ENCODE results near the gene EVX2. TPM values are rescaled to one million over a fixed set of nuclear protein-coding genes. Genes with fewer than 3 reads are reported as not detected.

The EVX2 gene
- total and polyA plus RNA-seq, 2 of the 4 experiments (the other 2 are of a cell fraction) = not detected

DNA sequence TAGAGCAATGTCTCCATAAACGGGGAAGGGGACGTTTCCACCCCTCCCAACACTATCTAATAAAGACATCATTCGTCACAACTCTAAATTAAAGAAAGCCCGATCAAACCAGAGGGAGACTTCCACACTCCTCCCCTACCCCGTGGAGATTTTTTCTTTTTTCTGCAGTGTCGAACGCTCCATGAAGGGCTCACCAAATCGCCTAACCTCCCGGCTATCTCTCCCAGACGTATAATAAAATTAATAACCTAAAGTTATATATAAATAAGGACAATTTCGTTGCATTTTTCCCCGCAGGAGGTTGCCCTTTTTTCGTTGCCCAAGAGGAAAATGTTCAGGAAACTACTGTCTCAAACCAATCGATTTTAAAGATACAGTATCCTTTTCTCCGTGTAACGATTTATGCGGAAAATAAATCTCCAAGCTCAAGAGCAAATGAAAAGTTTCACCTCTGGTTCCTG is 2.4 kb downstream of the EVX2 start:
- H3K9me1 ChIP-seq (ENCODE audit: insufficient read depth, low read length) = no peaks in the 10 kb centered on the region
- in situ Hi-C loops (cut with MboI; ENCODE audit: low sequenced_read_pairs) = loop anchor here (25.0 kb wide), 2 partner anchors 1044 to 1344 kb away; no protein-coding TSS in a partner anchor
- H3K27me3 ChIP-seq (ENCODE audit: control insufficient read depth, insufficient read depth, low read length) = peaks cover 86% of the 10 kb centered on the region
- DNase-seq = no peak
- H2BK5ac ChIP-seq (ENCODE audit: low read depth, low read length, poor library complexity, severe bottlenecking) = no peak overlapping the region
- no peak overlapping the region for H2BK20ac ChIP-seq (ENCODE audit: low read depth, low read length)
- WGBS, 2 experiments (ENCODE audit: extremely low coverage in 2 of 2, insufficient read length in 1 of 2) = no CpG with 5 or more reads among the region's 17 CpGs
- no peak overlapping the region for H2BK120ac ChIP-seq (ENCODE audit: low read depth, low read length)
- no peak overlapping the region for H3K56ac ChIP-seq (ENCODE audit: extremely low read depth, insufficient read depth, low read length)
- H3K79me1 ChIP-seq (ENCODE audit: low read depth in 1 of 2, low read length in 2 of 2) = no peaks in the 10 kb centered on the region
- H4K91ac ChIP-seq (ENCODE audit: insufficient read depth, low read depth, low read length) = no peak overlapping the region
- TF ChIP-seq CEBPB (IDR thresholded peaks at IDR 0.05; ENCODE audit: low read depth, low read length) (no peak), SMC3 (IDR thresholded peaks at IDR 0.05; ENCODE audit: low read depth, low read length) (no peak), MAZ (IDR thresholded peaks at IDR 0.05; ENCODE audit: borderline replicate concordance, low read depth, low read length) (no peak), NFE2L2 (IDR thresholded peaks at IDR 0.05; ENCODE audit: low read depth, low read length) (no peak), RCOR1 (IDR thresholded peaks at IDR 0.05; ENCODE audit: insufficient replicate concordance, low read length) (no peak), MXI1 (IDR thresholded peaks at IDR 0.05; ENCODE audit: borderline replicate concordance, low read depth, low read length) (no peak), FOS (IDR thresholded peaks at IDR 0.05; ENCODE audit: low read depth, low read length) (no peak), CTCF (conservative IDR thresholded peaks at IDR 0.05; ENCODE audit: low read depth, low read length) (no peak), RAD21 (IDR thresholded peaks at IDR 0.05; ENCODE audit: low read length) (no peak), MAFK (IDR thresholded peaks at IDR 0.05; ENCODE audit: low read depth, low read length) (no peak)
- TF ChIP-seq, protein P1, sequence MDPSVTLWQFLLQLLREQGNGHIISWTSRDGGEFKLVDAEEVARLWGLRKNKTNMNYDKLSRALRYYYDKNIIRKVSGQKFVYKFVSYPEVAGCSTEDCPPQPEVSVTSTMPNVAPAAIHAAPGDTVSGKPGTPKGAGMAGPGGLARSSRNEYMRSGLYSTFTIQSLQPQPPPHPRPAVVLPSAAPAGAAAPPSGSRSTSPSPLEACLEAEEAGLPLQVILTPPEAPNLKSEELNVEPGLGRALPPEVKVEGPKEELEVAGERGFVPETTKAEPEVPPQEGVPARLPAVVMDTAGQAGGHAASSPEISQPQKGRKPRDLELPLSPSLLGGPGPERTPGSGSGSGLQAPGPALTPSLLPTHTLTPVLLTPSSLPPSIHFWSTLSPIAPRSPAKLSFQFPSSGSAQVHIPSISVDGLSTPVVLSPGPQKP (IDR thresholded peaks at IDR 0.05; ENCODE audit: borderline replicate concordance, low read depth, low read length) = no peak
- TF ChIP-seq, protein P2, sequence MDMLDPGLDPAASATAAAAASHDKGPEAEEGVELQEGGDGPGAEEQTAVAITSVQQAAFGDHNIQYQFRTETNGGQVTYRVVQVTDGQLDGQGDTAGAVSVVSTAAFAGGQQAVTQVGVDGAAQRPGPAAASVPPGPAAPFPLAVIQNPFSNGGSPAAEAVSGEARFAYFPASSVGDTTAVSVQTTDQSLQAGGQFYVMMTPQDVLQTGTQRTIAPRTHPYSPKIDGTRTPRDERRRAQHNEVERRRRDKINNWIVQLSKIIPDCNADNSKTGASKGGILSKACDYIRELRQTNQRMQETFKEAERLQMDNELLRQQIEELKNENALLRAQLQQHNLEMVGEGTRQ (IDR thresholded peaks at IDR 0.05; ENCODE audit: low read depth, low read length) = no peak
- H2AK5ac ChIP-seq (ENCODE audit: low read depth, low read length) = no peak overlapping the region
- H3K18ac ChIP-seq (ENCODE audit: low read depth, low read length) = no peak overlapping the region
- ATAC-seq (ENCODE audit: low read depth) = no peak
- no peaks in the 10 kb centered on the region for H3K36me3 ChIP-seq (ENCODE audit: control insufficient read depth, insufficient read depth, low read length)
- no peak overlapping the region for H3K4me2 ChIP-seq (ENCODE audit: low read depth, low read length)
- H3K9me3 ChIP-seq (ENCODE audit: control insufficient read depth, insufficient read depth, low read length) = peaks cover 28% of the 10 kb centered on the region
- H3K4me3 ChIP-seq (ENCODE audit: insufficient read depth, low read depth, low read length) = no peak overlapping the region
- H3K9ac ChIP-seq (ENCODE audit: low read depth, low read length) = no peak overlapping the region
- no TSS peak for BruUV-seq (replicated peaks)
- no peak overlapping the region for H4K5ac ChIP-seq (ENCODE audit: low read depth, low read length)
- H3K4ac ChIP-seq (ENCODE audit: low read depth, low read length) = no peak overlapping the region
- H2BK15ac ChIP-seq (ENCODE audit: low read depth, low read length) = no peak overlapping the region
- H4K20me1 ChIP-seq (ENCODE audit: insufficient read depth, low read length) = peaks cover 3% of the 10 kb centered on the region; the same call in 1 of the 2 replicates
- dilution Hi-C loops (cut with HindIII; ENCODE audit: low sequenced_read_pairs, unreplicated experiment) = no loop called here
- no peak overlapping the region for H2AK9ac ChIP-seq (replicated peaks; ENCODE audit: low read depth, low read length, poor library complexity)
- no peak overlapping the region for H3K27ac ChIP-seq (ENCODE audit: insufficient read depth, low read length)
- H2AFZ ChIP-seq (replicated peaks; ENCODE audit: low read length, poor library complexity) = no peak overlapping the region
- peaks cover 1% of the 10 kb centered on the region for H3K4me1 ChIP-seq (ENCODE audit: control insufficient read depth, insufficient read depth, low read length)
- POLR2A ChIA-PET (ENCODE audit: unreplicated experiment) = no interaction called here
- H3K23ac ChIP-seq (ENCODE audit: low read depth, low read length) = no peak overlapping the region
- intact Hi-C loops (cut with micrococcal nuclease) = no loop called here
- no peak overlapping the region for H3K14ac ChIP-seq (replicated peaks; ENCODE audit: low read depth, low read length)
- CTCF ChIA-PET = no interaction called here
- H4K8ac ChIP-seq (ENCODE audit: low read depth in 2 of 2, low read length in 2 of 2) = no peak overlapping the region

Data from IMR-90 (cell line).